Measurements from ENCODE around the gene KISS1. TPM values are rescaled to one million over a fixed set of nuclear protein-coding genes. Genes with fewer than 3 reads are reported as not detected.

Gene KISS1
- total and polyA plus RNA-seq, 4 experiments from 2014 or later: not detected

- Histone ChIP-seq H3K4me1 (ENCODE audit: insufficient read depth, low read length) (no peaks in the 10 kb centered on the region), H3K9me3 (ENCODE audit: control insufficient read depth in 1 of 2, low read length in 2 of 2) (no peaks in the 10 kb centered on the region), H3K4me3 (ENCODE audit: low read length in 2 of 2) (no peak overlapping the region), H3K27me3 (ENCODE audit: insufficient read depth, low read length) (no peaks in the 10 kb centered on the region), H3K36me3 (ENCODE audit: insufficient read depth, low read length) (no peaks in the 10 kb centered on the region), H3K27ac (ENCODE audit: low read depth, low read length) (no peak overlapping the region)
- no peak overlapping the region for H3K4me3 Mint-ChIP-seq
- ChIA-PET CTCF (ENCODE audit: partially characterized antibody) (interaction anchor here (1.0 kb wide), 1 partner anchor 27 kb away, joined by 3 read pairs; no protein-coding TSS in a partner anchor), POLR2A (ENCODE audit: partially characterized antibody) (no interaction called here)
- peaks cover 0 to 10% (median 0%) of the 10 kb centered on the region in 8 donors for H3K9me3 Mint-ChIP-seq
- H3K27me3 Mint-ChIP-seq: peaks cover 6 to 8% of the 10 kb centered on the region in 2 donors
- H3K4me1 Mint-ChIP-seq: no peaks in the 10 kb centered on the region
- intact Hi-C loops (cut with micrococcal nuclease): no loop called here
- H3K36me3 Mint-ChIP-seq: no peaks in the 10 kb centered on the region
- DNase-seq: no peak
- H3K27ac Mint-ChIP-seq: no peak overlapping the region
Measured at GRCh38 chr1:204180133-204180532, 16.2 kb downstream of the KISS1 start.

- Mint-ChIP-seq H3K27me3 (peaks cover 7 to 11% of the 10 kb centered on the region in 2 donors), H3K27ac (no peak overlapping the region), H3K4me3 (no peak overlapping the region), H3K36me3 (no peaks in the 10 kb centered on the region), H3K4me1 (no peaks in the 10 kb centered on the region), H3K9me3 (peaks cover 0 to 11% (median 1%) of the 10 kb centered on the region in 8 donors)
- no peaks in the 10 kb centered on the region for H3K4me1 ChIP-seq (ENCODE audit: insufficient read depth, low read length)
- H3K9me3 ChIP-seq (ENCODE audit: control insufficient read depth in 1 of 2, low read length in 2 of 2): no peaks in the 10 kb centered on the region
- no peak for DNase-seq
- H3K27ac ChIP-seq (ENCODE audit: low read depth, low read length): no peak overlapping the region
- no peaks in the 10 kb centered on the region for H3K36me3 ChIP-seq (ENCODE audit: insufficient read depth, low read length)
- no peak overlapping the region for H3K4me3 ChIP-seq (ENCODE audit: low read length in 2 of 2)
- H3K27me3 ChIP-seq (ENCODE audit: insufficient read depth, low read length): no peaks in the 10 kb centered on the region
- ChIA-PET CTCF (ENCODE audit: partially characterized antibody) (no interaction called here), POLR2A (ENCODE audit: partially characterized antibody) (no interaction called here)
- intact Hi-C loops (cut with micrococcal nuclease): no loop called here
Measured at GRCh38 chr1:204178487-204179281, 17.6 kb downstream of the KISS1 start.

- intact Hi-C loops (cut with micrococcal nuclease): no loop called here
- Mint-ChIP-seq H3K4me1 (no peaks in the 10 kb centered on the region), H3K27ac (no peak overlapping the region), H3K36me3 (peaks cover 0 to 2% of the 10 kb centered on the region in 2 donors), H3K9me3 (peaks cover 0 to 27% (median 12%) of the 10 kb centered on the region in 8 donors), H3K27me3 (peaks cover 12 to 13% of the 10 kb centered on the region in 2 donors), H3K4me3 (no peak overlapping the region)
- ChIA-PET CTCF (ENCODE audit: partially characterized antibody) (interaction anchor here (1.4 kb wide), 1 partner anchor 14 kb away, joined by 6 read pairs; no protein-coding TSS in a partner anchor), POLR2A (ENCODE audit: partially characterized antibody) (no interaction called here)
- H3K27me3 ChIP-seq (ENCODE audit: insufficient read depth, low read length): no peaks in the 10 kb centered on the region
- H3K36me3 ChIP-seq (ENCODE audit: insufficient read depth, low read length): no peaks in the 10 kb centered on the region
- H3K4me3 ChIP-seq (ENCODE audit: low read length in 2 of 2): no peak overlapping the region
- no peak for DNase-seq
- H3K27ac ChIP-seq (ENCODE audit: low read depth, low read length): no peak overlapping the region
- H3K9me3 ChIP-seq (ENCODE audit: control insufficient read depth in 1 of 2, low read length in 2 of 2): no peaks in the 10 kb centered on the region
- H3K4me1 ChIP-seq (ENCODE audit: insufficient read depth, low read length): no peaks in the 10 kb centered on the region
Measured at GRCh38 chr1:204177133-204177532, 19.2 kb downstream of the KISS1 start.

GRCh38 chr1:204176049-204176448 is 20.2 kb downstream of the KISS1 start:
- no peaks in the 10 kb centered on the region for H3K4me1 ChIP-seq (ENCODE audit: insufficient read depth, low read length)
- ChIA-PET CTCF (ENCODE audit: partially characterized antibody) (interaction anchor here (1.7 kb wide), 1 partner anchor 188 kb away, joined by 5 read pairs; no protein-coding TSS in a partner anchor), POLR2A (ENCODE audit: partially characterized antibody) (no interaction called here)
- DNase-seq: no peak
- Mint-ChIP-seq H3K27ac (no peak overlapping the region), H3K36me3 (peaks cover 0 to 3% of the 10 kb centered on the region in 2 donors), H3K4me1 (no peaks in the 10 kb centered on the region), H3K27me3 (peaks cover 12 to 13% of the 10 kb centered on the region in 2 donors), H3K9me3 (peaks cover 2 to 35% (median 20%) of the 10 kb centered on the region in 8 donors), H3K4me3 (no peak overlapping the region)
- H3K4me3 ChIP-seq (ENCODE audit: low read length in 2 of 2): no peak overlapping the region
- H3K36me3 ChIP-seq (ENCODE audit: insufficient read depth, low read length): no peaks in the 10 kb centered on the region
- no peaks in the 10 kb centered on the region for H3K9me3 ChIP-seq (ENCODE audit: control insufficient read depth in 1 of 2, low read length in 2 of 2)
- H3K27me3 ChIP-seq (ENCODE audit: insufficient read depth, low read length): no peaks in the 10 kb centered on the region
- H3K27ac ChIP-seq (ENCODE audit: low read depth, low read length): no peak overlapping the region
- intact Hi-C loops (cut with micrococcal nuclease): no loop called here

- Histone ChIP-seq H3K27ac (ENCODE audit: low read depth, low read length) (no peak overlapping the region), H3K9me3 (ENCODE audit: control insufficient read depth in 1 of 2, low read length in 2 of 2) (peaks cover 0 to 8% of the 10 kb centered on the region in 2 donors), H3K4me1 (ENCODE audit: insufficient read depth, low read length) (no peaks in the 10 kb centered on the region), H3K36me3 (ENCODE audit: insufficient read depth, low read length) (no peaks in the 10 kb centered on the region), H3K4me3 (ENCODE audit: low read length in 2 of 2) (no peak overlapping the region), H3K27me3 (ENCODE audit: insufficient read depth, low read length) (no peaks in the 10 kb centered on the region)
- no peak for DNase-seq
- Mint-ChIP-seq H3K27ac (no peak overlapping the region), H3K36me3 (peaks cover 0 to 5% of the 10 kb centered on the region in 2 donors), H3K4me1 (no peaks in the 10 kb centered on the region), H3K9me3 (peaks cover 2 to 44% (median 30%) of the 10 kb centered on the region in 8 donors), H3K4me3 (no peak overlapping the region), H3K27me3 (peaks cover 12 to 13% of the 10 kb centered on the region in 2 donors)
- POLR2A ChIA-PET (ENCODE audit: partially characterized antibody): no interaction called here
- CTCF ChIA-PET (ENCODE audit: partially characterized antibody): interaction anchor here (0.9 to 1.7 kb wide), 2 partner anchors 9 to 189 kb away, joined by 3 to 5 read pairs; no protein-coding TSS in a partner anchor
- intact Hi-C loops (cut with micrococcal nuclease): no loop called here
Measured at GRCh38 chr1:204174958-204175357, 21.3 kb downstream of the KISS1 start.

- no peaks in the 10 kb centered on the region for H3K36me3 ChIP-seq (ENCODE audit: insufficient read depth, low read length)
- peaks cover 6 to 7% of the 10 kb centered on the region in 2 donors for H3K27me3 Mint-ChIP-seq
- H3K9me3 Mint-ChIP-seq: peaks cover 5 to 59% (median 50%) of the 10 kb centered on the region in 8 donors
Measured at GRCh38 chr1:204172404-204173029, 23.8 kb downstream of the KISS1 start.

GRCh38 chr1:204171751-204172178 is 24.5 kb downstream of the KISS1 start:
- Histone ChIP-seq H3K27me3 (ENCODE audit: insufficient read depth, low read length) (no peaks in the 10 kb centered on the region), H3K4me3 (ENCODE audit: low read length in 2 of 2) (no peak overlapping the region), H3K4me1 (ENCODE audit: insufficient read depth, low read length) (no peaks in the 10 kb centered on the region), H3K36me3 (ENCODE audit: insufficient read depth, low read length) (no peaks in the 10 kb centered on the region), H3K9me3 (ENCODE audit: control insufficient read depth in 1 of 2, low read length in 2 of 2) (peaks cover 4 to 20% of the 10 kb centered on the region in 2 donors), H3K27ac (ENCODE audit: low read depth, low read length) (no peak overlapping the region)
- Mint-ChIP-seq H3K36me3 (peaks cover 4 to 9% of the 10 kb centered on the region in 2 donors), H3K4me3 (no peak overlapping the region), H3K4me1 (no peaks in the 10 kb centered on the region), H3K9me3 (peaks cover 5 to 65% (median 52%) of the 10 kb centered on the region in 8 donors), H3K27me3 (peaks cover 6 to 7% of the 10 kb centered on the region in 2 donors), H3K27ac (no peak overlapping the region)
- CTCF ChIA-PET (ENCODE audit: partially characterized antibody): interaction anchor here (1.8 to 2.5 kb wide), 2 partner anchors 9 to 192 kb away, joined by 5 to 7 read pairs; no protein-coding TSS in a partner anchor
- POLR2A ChIA-PET (ENCODE audit: partially characterized antibody): no interaction called here
- DNase-seq: no peak
- intact Hi-C loops (cut with micrococcal nuclease): no loop called here

More at GRCh38 chr1:204172404-204173029, 23.8 kb downstream of the KISS1 start:
- no peaks in the 10 kb centered on the region for H3K4me1 Mint-ChIP-seq
- intact Hi-C loops (cut with micrococcal nuclease): no loop called here
- ChIA-PET POLR2A (ENCODE audit: partially characterized antibody) (no interaction called here), CTCF (ENCODE audit: partially characterized antibody) (interaction anchor here (1.8 to 2.5 kb wide), 2 partner anchors 10 to 191 kb away, joined by 5 to 7 read pairs; no protein-coding TSS in a partner anchor)
- H3K9me3 ChIP-seq (ENCODE audit: control insufficient read depth in 1 of 2, low read length in 2 of 2): peaks cover 4 to 20% of the 10 kb centered on the region in 2 donors
- no peaks in the 10 kb centered on the region for H3K4me1 ChIP-seq (ENCODE audit: insufficient read depth, low read length)
- DNase-seq: no peak
- H3K27me3 ChIP-seq (ENCODE audit: insufficient read depth, low read length): no peaks in the 10 kb centered on the region
- H3K4me3 Mint-ChIP-seq: no peak overlapping the region
- H3K27ac ChIP-seq (ENCODE audit: low read depth, low read length): no peak overlapping the region
- no peak overlapping the region for H3K27ac Mint-ChIP-seq
- H3K36me3 Mint-ChIP-seq: peaks cover under 1 to 9% of the 10 kb centered on the region in 2 donors
- no peak overlapping the region for H3K4me3 ChIP-seq (ENCODE audit: low read length in 2 of 2)
